ENCODE data around the gene TOMM6.

Gene TOMM6

DNA sequence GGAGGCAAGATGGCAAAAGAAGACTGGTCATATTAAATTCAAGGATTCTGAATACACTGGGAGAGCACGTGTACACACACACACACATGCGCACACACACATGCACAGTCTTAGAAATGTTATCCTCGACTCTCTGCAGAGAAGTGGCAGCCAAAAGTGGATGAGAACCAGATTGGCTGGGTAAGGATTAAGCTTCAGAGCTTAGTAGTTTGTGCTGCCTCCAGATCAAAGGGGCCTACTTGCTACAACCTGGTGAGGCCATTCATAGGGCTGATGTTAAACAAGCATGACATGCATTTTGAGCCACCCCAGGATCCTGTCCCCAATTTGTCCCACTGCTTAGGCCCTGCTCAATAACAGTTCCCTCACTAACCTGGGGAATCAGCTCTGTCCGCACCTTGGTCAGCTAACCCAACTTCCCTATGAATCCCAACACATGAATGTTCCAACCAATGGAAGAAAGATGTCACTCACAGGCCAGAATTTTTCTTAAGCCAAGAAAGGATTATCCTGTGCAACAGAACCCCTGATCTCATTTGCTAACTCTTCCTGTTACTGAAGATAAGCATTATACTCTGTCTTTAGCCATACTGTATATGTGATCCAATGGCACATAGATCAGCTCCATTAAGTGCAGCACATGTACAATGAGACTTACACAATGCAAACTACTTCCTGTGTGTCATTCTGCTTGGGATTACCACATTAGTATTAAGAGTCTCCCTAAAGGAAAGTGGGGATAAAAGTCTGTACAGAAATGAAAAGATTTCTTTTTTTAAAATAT lies 31.0 kb downstream of the TOMM6 start:
- no peak overlapping the region for H3K27ac ChIP-seq
- TF ChIP-seq, protein P1, sequence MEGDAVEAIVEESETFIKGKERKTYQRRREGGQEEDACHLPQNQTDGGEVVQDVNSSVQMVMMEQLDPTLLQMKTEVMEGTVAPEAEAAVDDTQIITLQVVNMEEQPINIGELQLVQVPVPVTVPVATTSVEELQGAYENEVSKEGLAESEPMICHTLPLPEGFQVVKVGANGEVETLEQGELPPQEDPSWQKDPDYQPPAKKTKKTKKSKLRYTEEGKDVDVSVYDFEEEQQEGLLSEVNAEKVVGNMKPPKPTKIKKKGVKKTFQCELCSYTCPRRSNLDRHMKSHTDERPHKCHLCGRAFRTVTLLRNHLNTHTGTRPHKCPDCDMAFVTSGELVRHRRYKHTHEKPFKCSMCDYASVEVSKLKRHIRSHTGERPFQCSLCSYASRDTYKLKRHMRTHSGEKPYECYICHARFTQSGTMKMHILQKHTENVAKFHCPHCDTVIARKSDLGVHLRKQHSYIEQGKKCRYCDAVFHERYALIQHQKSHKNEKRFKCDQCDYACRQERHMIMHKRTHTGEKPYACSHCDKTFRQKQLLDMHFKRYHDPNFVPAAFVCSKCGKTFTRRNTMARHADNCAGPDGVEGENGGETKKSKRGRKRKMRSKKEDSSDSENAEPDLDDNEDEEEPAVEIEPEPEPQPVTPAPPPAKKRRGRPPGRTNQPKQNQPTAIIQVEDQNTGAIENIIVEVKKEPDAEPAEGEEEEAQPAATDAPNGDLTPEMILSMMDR (conservative IDR thresholded peaks at IDR 0.05) = no peak
- TF ChIP-seq ZFX (IDR thresholded peaks at IDR 0.05) = no peak

DNA sequence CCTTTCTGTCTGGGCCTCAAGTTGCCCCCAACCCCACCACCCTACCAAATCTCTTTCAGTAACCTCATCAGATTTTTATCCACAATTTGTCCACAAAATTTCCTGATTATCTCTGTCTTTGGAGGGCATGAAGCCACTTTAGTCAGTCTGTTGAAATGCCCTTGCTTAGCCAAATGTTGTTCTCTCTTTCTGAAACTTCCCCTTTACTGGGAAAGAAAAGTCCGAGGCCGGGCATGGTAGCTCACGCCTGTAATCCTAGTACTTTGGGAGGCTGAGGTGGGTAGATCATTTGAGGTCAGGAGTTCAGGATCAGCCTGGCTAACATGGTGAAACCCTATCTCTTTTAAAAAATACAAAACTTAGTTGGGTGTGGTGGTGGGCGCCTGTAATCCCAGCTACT lies 33.8 kb downstream of the TOMM6 start:
- TF ChIP-seq ZFX (IDR thresholded peaks at IDR 0.05) = no peak
- no peak overlapping the region for H3K27ac ChIP-seq

DNA sequence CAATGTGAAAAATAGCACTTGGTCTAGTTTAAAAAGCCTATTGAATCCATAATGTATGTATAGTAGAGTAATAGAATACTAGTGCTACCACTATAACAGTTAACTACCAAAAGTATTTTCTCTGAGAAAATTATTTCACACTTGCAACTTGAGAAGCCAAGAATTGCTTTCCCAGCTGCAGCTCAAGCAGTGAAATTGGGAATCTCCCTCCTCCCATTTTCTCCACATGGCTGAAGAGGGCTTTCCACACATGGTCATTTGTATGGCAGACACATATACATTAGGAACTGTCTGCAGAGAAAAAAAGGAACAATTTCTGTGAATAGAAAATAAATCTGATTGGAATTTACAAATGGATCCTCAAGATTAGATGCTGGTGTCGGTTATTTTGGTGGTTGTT lies 34.5 kb downstream of the TOMM6 start:
- no peak for TF ChIP-seq ZFX (IDR thresholded peaks at IDR 0.05)
- TF ChIP-seq, protein P1 (conservative IDR thresholded peaks at IDR 0.05) = no peak

DNA sequence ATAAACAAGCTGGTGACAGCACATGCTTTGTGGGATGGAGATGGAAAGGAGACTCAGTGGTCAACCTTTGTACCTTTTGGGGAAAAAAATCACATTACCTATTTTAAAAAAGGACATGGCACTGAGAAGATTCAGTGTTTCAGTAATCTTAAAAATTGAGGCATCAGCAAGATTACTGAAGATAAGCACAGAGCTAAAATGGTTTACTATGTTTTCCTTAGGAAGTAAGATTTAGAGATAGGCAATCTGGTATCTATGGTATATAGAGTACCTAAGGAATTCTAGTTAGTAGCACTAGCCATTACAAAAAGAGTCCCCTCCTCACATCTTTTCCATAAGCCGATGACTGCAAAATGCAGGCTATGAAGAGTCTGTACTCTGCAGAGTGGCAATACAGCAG lies 35.7 kb downstream of the TOMM6 start:
- peak overlapping the region; percentile 32; the same call in 1 of the 2 replicates for H3K27ac ChIP-seq
- TF ChIP-seq ZFX (IDR thresholded peaks at IDR 0.05) = no peak
- TF ChIP-seq, protein P1 (conservative IDR thresholded peaks at IDR 0.05) = no peak

More for the DNA sequence above, 34.5 kb downstream of the TOMM6 start:
- H3K27ac ChIP-seq = no peak overlapping the region

DNA sequence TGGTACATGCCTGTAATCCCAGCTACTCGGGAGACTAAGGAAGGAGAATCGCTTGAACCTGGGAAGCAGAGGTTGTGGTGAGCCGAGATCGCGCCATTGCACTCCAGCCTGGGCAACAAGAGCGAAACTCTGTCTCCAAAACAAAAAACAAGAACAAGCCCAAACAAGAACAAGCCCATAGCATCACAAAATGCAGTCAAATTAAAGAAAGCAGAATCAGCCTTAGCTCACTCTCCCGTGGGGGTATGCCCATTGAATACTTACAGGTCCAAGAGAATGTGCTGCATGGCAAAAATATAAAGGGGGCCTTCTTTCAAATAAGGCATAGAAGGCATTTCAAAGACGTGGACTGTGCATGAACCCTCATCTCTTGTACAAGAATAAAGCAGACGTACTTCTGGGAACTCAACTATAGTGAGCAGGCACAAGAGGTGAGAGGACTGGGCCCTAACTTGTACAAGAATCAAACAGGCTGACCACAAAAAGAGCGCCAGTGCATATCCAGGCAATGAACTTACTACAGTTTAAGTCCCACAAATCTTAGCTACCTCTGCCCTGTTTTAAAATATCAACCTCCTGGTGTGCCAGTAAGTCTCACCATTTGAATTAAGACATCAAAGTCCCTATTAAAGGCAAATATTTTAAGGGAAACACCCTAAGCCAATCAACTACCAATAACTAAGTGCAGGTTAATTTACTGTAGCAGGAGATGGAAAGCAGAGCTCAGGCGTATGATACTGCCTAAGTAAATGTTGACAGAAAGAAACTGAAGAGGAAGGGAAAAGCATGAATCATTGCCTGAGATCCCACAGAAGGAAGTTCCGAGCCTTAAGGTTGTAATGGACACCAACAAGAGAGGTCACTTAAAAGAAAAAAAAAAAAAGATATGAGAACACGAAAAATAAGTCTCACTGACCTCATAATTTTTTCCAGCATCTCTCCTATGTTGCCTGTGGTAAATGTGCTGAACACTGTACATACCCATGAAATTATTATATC lies 37.4 kb downstream of the TOMM6 start:
- TF ChIP-seq, protein P1 (conservative IDR thresholded peaks at IDR 0.05) = no peak
- TF ChIP-seq ZFX (IDR thresholded peaks at IDR 0.05) = no peak
- H3K27ac ChIP-seq = peak overlapping the region; percentile 55

DNA sequence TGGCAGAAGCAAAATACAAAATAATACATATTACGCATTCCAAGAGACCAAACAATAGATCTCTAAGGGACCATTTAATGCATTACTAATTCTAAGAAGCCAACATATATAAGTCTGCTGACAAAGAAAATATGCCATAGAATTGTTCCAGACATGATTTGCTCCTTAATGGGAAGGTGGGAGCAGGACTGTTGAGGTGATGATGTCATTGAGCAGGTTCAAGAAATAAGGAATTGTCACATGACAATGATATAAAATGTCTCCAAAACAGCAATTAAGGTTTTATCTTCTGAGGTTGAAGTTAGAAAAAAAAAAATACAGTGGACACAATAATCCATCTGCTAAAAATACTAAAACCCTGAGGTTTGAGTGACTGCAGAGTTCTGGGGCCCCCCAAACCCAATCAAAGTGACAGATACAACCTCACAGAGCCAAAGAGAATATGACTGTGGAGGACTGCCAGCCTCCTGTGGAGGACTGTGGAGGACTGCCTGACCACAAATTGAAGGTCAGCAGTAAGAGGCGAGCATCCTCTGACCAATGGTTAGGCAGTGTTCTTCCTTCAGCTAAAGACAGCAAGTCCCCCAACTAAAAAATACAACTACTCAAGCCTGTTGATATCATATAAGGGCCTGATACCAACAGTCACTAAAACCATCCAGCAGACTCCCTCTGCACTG lies 39.0 kb downstream of the TOMM6 start:
- TF ChIP-seq, protein P1 (conservative IDR thresholded peaks at IDR 0.05) = no peak
- TF ChIP-seq ZFX (IDR thresholded peaks at IDR 0.05) = no peak
- H3K27ac ChIP-seq = no peak overlapping the region; the same call in 1 of the 2 replicates

DNA sequence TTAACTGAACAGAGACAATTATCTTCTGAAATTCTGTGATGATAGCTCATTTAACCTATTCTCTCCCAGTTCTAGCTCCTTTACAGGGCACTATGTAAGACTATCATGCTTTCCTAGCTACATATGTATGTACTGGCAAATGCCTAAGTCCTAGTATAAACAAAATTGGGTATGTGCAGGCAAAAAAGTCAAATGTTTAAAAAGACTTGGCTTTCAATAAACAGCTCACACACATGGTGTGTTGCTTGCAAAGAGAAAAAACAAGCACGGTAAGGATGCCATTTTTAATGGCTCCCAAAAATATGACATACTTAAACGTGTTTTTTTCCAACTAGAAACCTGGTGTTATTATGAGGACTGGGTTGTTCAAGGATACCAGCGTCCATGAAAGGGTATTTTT lies 44.8 kb downstream of the TOMM6 start:
- TF ChIP-seq, protein P1 (conservative IDR thresholded peaks at IDR 0.05) = no peak
- no peak for TF ChIP-seq ZFX (IDR thresholded peaks at IDR 0.05)
- H3K27ac ChIP-seq = no peak overlapping the region

Measured in C4-2B (cell line).